Measurements from ENCODE around the gene EFCAB9. TPM values are rescaled to one million over a fixed set of nuclear protein-coding genes. Genes with fewer than 3 reads are reported as not detected.

Gene EFCAB9
- total and polyA plus RNA-seq, 12 donors, result not detected

- intact Hi-C loops (cut with DNase I), result no loop called here
- TF ChIP-seq CTCF (IDR thresholded peaks at IDR 0.05), result no peak
- no peak for TF ChIP-seq POLR2A (IDR thresholded peaks at IDR 0.05)
- no peak for DNase-seq
These were observed 15.5 kb upstream of the EFCAB9 start for GRCh38 chr5:172178301-172178987.

GRCh38 chr5:172178991-172179989 lies 14.7 kb upstream of the EFCAB9 start:
- TF ChIP-seq POLR2A (IDR thresholded peaks at IDR 0.05) (no peak), CTCF (IDR thresholded peaks at IDR 0.05) (no peak)
- peak overlapping the region in 1 of 4 donors; percentile 0 for H3K4me3 ChIP-seq
- peak in 3 of 7 donors; percentile 24 to 37 (median 32) for DNase-seq
- peak overlapping the region in 3 of 5 donors; percentile 42 to 79 (median 63) for H3K27ac ChIP-seq
- H3K4me1 ChIP-seq (replicated peaks in 1 of 2), result peaks cover 0 to 39% of the 10 kb centered on the region in 2 donors
- H3K27me3 ChIP-seq, result no peaks in the 10 kb centered on the region
- intact Hi-C loops (cut with DNase I), result no loop called here
- H3K9me3 ChIP-seq (replicated peaks in 1 of 3), result no peaks in the 10 kb centered on the region
- WGBS, 4 donors, result 43 to 48% (median 47%) methylated on average over 16 to 18 of the region's 18 CpGs
- no peaks in the 10 kb centered on the region for H3K36me3 ChIP-seq (replicated peaks in 1 of 2)

More at GRCh38 chr5:172178301-172178987, 15.5 kb upstream of the EFCAB9 start:
- Histone ChIP-seq H3K4me1 (replicated peaks in 1 of 2) (peaks cover 0 to 43% of the 10 kb centered on the region in 2 donors), H3K36me3 (replicated peaks in 1 of 2) (no peaks in the 10 kb centered on the region), H3K4me3 (no peak overlapping the region), H3K9me3 (replicated peaks in 1 of 3) (no peaks in the 10 kb centered on the region), H3K27ac (peak overlapping the region in 2 of 5 donors; percentile 42 to 79), H3K27me3 (no peaks in the 10 kb centered on the region)
- WGBS, 4 donors, result 71 to 77% (median 74%) methylated on average over 12 to 18 of the region's 18 CpGs

GRCh38 chr5:172180936-172181335 lies 13.0 kb upstream of the EFCAB9 start:
- intact Hi-C loops (cut with DNase I), result loop anchor here in 1 of 2 donors (10.0 kb wide), 1 partner anchor 104 kb away; the partner anchor contains the start of gene UBTD2
- TF ChIP-seq CTCF (IDR thresholded peaks at IDR 0.05), result no peak
- no peak for TF ChIP-seq POLR2A (IDR thresholded peaks at IDR 0.05)
- no peak overlapping the region for H3K27ac ChIP-seq
- H3K4me1 ChIP-seq (replicated peaks in 1 of 2), result peaks cover 0 to 32% of the 10 kb centered on the region in 2 donors
- no peak for DNase-seq
- H3K4me3 ChIP-seq, result no peak overlapping the region
- 93 to 97% (median 94%) methylated on average over 9 of the region's 9 CpGs for WGBS, 4 donors
- H3K9me3 ChIP-seq (replicated peaks in 1 of 3), result no peaks in the 10 kb centered on the region
- H3K27me3 ChIP-seq, result no peaks in the 10 kb centered on the region
- H3K36me3 ChIP-seq (replicated peaks in 1 of 2), result no peaks in the 10 kb centered on the region

- no peaks in the 10 kb centered on the region for H3K36me3 ChIP-seq (replicated peaks in 1 of 2)
- H3K27me3 ChIP-seq, result no peaks in the 10 kb centered on the region
- no peak overlapping the region for H3K27ac ChIP-seq
- peaks cover 5 to 41% of the 10 kb centered on the region in 2 donors for H3K4me1 ChIP-seq (replicated peaks in 1 of 2)
- intact Hi-C loops (cut with DNase I), result loop anchor here in 1 of 2 donors (10.0 kb wide), 1 partner anchor 103 kb away; the partner anchor contains the start of gene UBTD2
- WGBS, 4 donors, result 90 to 98% (median 95%) methylated on average over 6 of the region's 6 CpGs
- DNase-seq, result no peak
- no peak overlapping the region for H3K4me3 ChIP-seq
- H3K9me3 ChIP-seq (replicated peaks in 1 of 3), result no peaks in the 10 kb centered on the region
- TF ChIP-seq POLR2A (IDR thresholded peaks at IDR 0.05) (no peak), CTCF (IDR thresholded peaks at IDR 0.05) (no peak)
These were observed 11.7 kb upstream of the EFCAB9 start for GRCh38 chr5:172182291-172182690.

All from adrenal gland (tissue), 12 donors.